ENCODE data around the gene GALNTL6.

The GALNTL6 gene

DNA sequence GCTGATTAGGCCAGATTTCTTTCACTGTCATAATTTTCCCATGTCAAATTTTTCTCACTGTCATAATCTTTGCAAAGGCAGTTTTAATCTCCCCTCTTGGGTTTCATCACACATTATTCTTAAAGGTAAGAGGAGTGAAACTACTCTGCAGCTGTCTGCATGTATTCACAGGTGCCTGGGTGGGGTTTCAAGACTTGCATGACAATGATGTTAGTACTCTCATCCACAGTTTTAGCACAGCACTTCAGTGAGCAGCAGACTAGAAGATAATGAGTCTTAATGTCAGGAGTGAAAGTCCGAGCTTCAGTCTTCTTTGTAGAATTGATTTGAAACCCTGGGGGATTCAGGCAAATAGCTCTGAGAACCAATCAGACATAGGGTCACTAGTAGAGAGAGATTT is 1172.9 kb downstream of the GALNTL6 start:
- no peak overlapping the region for H3K27ac Mint-ChIP-seq
- peaks cover 3% of the 10 kb centered on the region for H3K9me3 Mint-ChIP-seq
- no peaks in the 10 kb centered on the region for H3K36me3 Mint-ChIP-seq (ENCODE audit: low read depth)
- no peak for DNase-seq
- H3K27me3 Mint-ChIP-seq: peaks cover 3% of the 10 kb centered on the region
- H3K4me3 Mint-ChIP-seq: no peak overlapping the region
- ATAC-seq: no peak
- H3K4me1 Mint-ChIP-seq: no peaks in the 10 kb centered on the region

DNA sequence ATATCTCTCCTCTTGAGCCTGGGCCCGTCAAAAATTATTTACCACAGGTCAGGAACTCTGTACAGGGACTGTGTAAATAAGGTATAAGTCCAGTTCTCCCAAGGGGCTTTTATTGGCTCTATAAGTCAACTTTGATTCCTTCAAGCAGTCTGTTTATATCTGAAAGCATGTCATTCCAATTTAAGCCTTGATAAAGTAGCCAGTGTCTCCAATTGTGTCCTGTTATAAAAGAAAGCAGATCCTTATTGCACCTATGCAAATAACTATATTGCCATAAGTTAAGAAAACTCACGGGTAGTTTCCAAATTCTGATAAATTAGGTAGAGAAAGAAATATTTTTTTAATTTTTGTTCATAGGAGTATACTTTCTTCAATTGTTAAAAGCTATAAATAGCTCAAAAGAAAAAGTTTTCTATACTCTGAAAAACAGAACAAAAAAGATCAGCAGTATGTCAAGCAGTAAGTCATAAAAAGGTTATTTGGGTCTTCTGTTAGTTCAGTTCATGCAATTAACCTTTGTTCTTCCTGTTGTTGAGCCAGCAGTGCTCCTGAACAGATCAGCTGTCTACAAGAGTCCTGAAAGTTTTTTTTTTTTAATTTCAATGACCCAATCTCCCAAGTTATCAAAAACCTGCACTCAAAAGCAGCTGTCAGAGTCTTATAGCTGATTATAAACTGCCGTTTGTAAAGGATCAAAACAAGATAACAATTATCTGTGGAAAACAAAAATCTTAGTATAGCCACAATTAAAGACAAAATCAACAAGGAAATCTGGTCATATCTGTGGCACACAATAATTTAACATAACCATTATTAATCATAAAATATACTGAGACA is 1177.0 kb downstream of the GALNTL6 start:
- ATAC-seq: no peak
- no peak overlapping the region for H3K27ac Mint-ChIP-seq
- H3K36me3 Mint-ChIP-seq (ENCODE audit: low read depth): no peaks in the 10 kb centered on the region
- H3K4me1 Mint-ChIP-seq: no peaks in the 10 kb centered on the region
- DNase-seq: no peak
- H3K27me3 Mint-ChIP-seq: peaks cover 2% of the 10 kb centered on the region
- H3K9me3 Mint-ChIP-seq: peaks cover 3% of the 10 kb centered on the region
- H3K4me3 Mint-ChIP-seq: no peak overlapping the region

DNA sequence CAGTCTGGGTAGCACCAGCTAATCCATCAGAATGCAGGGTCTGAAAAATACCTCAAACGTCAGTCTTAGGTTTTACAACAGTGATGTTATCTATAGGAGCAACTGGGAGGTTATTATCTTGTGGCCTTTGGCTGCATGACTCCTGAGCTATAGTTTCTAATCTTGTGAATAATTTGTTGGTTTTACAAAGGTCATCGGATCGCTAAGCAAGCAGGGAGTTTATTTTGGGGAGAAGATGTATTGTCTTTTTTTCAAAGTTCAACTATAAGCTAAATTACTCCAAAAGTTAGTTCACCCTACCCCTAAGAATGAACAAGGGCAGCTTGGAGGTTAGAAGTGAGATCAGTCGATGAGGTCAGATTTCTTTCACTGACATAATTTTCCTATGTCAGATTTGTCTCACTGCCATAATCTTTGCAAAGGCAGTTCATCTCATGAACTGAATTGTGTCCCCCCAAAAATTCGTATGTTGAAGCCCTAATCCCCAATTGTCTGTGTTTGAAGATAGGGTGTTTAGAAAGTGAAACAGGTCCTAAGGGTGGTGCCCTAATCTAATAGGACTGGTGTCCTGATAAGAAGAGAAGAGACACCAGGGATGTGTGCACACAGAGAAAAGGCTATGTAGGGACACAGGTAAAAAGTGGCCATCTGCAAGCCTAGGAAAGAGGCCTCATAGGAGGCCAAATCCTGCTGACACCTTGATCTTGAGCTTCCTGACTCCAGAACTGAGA is 1179.6 kb downstream of the GALNTL6 start:
- ATAC-seq (no peak), DNase-seq (no peak)
- Mint-ChIP-seq H3K27me3 (peaks cover 4% of the 10 kb centered on the region), H3K4me3 (no peak overlapping the region), H3K36me3 (ENCODE audit: low read depth) (no peaks in the 10 kb centered on the region), H3K27ac (no peak overlapping the region), H3K4me1 (peaks cover 6% of the 10 kb centered on the region), H3K9me3 (peaks cover 3% of the 10 kb centered on the region)

DNA sequence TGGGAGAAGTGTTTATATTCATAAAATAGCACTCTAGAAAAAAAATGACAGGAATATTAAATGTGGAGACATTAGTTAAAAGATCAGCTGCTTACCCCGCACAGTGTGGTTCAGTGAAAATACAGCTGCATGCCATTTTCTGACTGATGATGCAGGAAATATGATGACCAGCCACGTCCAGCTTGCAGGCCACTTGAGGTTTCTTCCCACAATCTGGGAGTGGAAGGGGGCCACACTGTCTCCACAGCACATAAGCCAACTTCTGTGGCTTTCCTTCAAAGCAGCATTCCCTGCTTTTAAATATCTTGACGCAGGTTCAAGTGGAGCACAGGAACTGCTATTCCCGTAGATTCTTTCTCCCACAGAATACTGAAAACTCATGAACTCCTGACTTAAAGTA is 1182.0 kb downstream of the GALNTL6 start:
- Mint-ChIP-seq H3K36me3 (ENCODE audit: low read depth) (no peaks in the 10 kb centered on the region), H3K9me3 (no peaks in the 10 kb centered on the region), H3K4me1 (peaks cover 6% of the 10 kb centered on the region), H3K4me3 (no peak overlapping the region), H3K27me3 (peaks cover 8% of the 10 kb centered on the region), H3K27ac (no peak overlapping the region)
- ATAC-seq (no peak), DNase-seq (no peak)

DNA sequence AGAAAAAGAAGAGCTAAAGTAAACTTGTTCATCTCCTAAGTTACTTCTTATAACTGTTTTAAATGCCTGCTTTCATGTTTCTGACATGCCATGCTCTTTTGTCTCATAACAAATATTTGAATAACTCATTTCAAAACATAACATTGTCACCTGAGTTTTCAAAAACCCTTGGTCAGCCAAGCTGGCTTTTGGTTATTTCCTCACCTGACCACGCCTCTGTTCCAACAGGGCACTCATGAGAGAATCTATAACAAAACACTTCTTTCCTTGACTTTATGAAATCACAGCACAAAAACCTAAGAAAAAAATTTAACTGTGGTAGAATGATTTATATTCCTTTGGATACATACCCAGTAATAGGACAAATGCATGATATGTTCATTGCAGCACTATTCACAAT is 1182.5 kb downstream of the GALNTL6 start:
- peaks cover 8% of the 10 kb centered on the region for H3K27me3 Mint-ChIP-seq
- H3K4me3 Mint-ChIP-seq: no peak overlapping the region
- no peaks in the 10 kb centered on the region for H3K36me3 Mint-ChIP-seq (ENCODE audit: low read depth)
- ATAC-seq (no peak), DNase-seq (no peak)
- no peak overlapping the region for H3K27ac Mint-ChIP-seq
- peaks cover 6% of the 10 kb centered on the region for H3K4me1 Mint-ChIP-seq
- no peaks in the 10 kb centered on the region for H3K9me3 Mint-ChIP-seq

DNA sequence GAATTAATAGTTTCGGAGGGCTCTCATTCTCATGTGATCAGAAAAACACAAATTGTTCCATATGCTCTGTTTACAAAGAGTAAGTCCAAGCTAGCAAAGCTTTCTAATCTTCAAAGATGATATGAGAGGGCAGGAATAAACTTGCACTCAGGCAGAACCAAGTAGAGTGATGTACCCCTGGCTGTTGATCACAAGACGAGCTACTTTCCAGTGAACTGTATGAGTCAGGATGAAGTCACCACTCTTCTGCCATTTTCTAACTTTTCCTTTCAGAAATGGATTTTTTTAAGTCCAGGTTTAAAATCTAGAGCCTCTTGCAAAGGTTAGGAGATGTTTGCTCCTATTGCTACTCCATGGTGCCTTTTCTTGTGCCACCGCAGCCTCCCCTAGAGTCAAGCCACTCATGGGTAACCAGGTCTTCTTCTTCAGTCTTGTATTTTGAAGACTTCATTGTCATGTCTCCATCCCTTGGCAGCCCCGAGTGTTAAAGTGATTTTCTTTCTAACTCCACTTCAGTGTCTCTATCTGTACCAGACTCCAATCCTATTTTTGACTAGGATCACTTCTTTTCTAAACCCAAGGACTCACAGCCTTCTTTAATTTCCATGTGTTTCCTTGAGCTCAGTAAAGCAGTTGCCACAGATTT is 1183.5 kb downstream of the GALNTL6 start:
- Mint-ChIP-seq H3K9me3 (no peaks in the 10 kb centered on the region), H3K36me3 (ENCODE audit: low read depth) (no peaks in the 10 kb centered on the region), H3K27ac (no peak overlapping the region), H3K4me3 (no peak overlapping the region), H3K4me1 (peaks cover 6% of the 10 kb centered on the region), H3K27me3 (peaks cover 8% of the 10 kb centered on the region)
- no peak for DNase-seq
- peak; percentile 90 for ATAC-seq

DNA sequence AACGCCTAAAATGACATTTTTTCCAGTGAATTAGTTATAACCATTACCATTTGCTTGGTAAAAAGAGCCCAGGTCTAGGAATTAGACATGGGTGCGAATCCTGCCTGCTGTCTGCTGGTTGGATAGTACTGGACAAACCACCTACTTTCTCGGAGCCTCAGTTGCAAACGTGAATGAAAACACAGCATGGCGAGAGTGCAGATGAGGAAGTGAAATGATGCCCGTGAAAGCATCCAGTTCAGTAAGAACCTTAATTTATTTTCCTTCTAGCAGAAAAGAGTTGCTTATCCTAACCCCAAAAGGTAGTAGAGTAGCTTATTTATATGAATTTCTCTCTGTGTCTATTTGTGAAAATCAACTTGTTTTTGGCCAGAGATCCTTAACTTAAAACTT is 1184.0 kb downstream of the GALNTL6 start:
- no peak for ATAC-seq
- Mint-ChIP-seq H3K4me1 (peaks cover 6% of the 10 kb centered on the region), H3K36me3 (ENCODE audit: low read depth) (no peaks in the 10 kb centered on the region), H3K4me3 (no peak overlapping the region), H3K27ac (no peak overlapping the region), H3K27me3 (peaks cover 8% of the 10 kb centered on the region), H3K9me3 (no peaks in the 10 kb centered on the region)
- no peak for DNase-seq

DNA sequence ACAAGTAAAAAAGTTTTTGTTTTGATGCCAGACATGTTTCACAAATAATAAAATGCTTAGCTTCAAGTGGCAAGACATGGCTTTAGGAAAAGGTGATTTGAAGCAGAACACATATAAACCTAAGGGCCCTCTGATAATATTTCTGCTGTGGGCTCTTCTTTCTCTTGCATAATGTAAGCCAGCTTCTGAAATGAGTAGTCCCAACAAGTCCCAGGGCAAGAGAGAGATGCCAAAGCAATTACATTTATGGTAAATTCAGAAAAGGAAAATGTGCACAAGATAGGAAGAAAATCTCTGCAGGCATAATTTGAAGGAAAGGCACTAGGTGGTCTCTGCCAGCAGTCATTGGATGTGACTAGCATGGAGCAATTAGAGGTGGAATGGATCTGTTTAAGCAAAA is 1184.7 kb downstream of the GALNTL6 start:
- Mint-ChIP-seq H3K27ac (no peak overlapping the region), H3K36me3 (ENCODE audit: low read depth) (no peaks in the 10 kb centered on the region), H3K4me3 (no peak overlapping the region), H3K4me1 (peaks cover 6% of the 10 kb centered on the region), H3K9me3 (no peaks in the 10 kb centered on the region), H3K27me3 (peaks cover 6% of the 10 kb centered on the region)
- no peak for ATAC-seq
- DNase-seq: no peak

DNA sequence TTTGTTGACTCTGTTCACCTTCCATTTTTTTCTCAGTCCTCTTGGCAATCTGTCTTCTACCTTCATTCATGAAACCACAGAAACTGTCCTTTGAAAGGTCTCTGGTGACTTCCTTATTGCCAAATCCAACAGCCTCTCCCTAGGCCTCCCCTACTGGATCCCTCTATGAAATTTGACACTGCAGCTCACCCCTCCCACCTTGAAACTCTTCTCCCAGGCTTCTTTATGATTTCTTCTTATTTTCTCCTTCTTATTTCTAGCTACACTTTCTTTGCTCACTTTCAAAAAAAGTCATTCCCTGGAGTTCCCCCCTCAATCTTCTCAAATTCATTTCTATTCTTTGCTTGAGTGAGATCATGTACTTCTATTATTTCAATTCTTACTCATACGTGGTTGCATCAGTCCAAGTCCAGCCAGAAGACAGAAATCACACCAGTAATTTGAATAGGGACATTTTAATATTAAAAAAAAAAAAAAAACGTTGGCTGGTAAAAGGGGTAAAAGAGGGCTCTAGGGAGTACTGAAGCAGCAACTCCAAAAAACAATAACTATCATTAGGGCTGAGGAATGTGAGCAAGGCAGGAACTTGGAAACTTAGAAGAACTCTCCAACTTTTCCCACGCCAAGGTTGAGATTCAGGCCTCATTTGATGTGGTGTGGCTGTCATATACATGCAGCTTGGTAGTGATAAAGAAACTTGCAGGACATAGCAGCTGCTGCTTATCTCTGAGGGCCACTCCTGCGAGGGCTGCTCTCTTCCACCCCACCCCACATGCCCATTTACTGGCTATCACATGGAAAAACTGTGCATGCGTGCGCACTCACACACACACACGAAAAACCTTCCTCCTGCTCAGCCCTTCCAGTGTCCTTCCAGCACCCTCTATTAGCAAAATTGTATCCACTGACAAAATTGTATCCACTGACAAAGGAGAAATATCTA is 1185.6 kb downstream of the GALNTL6 start:
- no peak for ATAC-seq
- H3K27ac Mint-ChIP-seq: no peak overlapping the region
- no peak overlapping the region for H3K4me3 Mint-ChIP-seq
- no peaks in the 10 kb centered on the region for H3K9me3 Mint-ChIP-seq
- H3K4me1 Mint-ChIP-seq: peaks cover 6% of the 10 kb centered on the region
- peaks cover 6% of the 10 kb centered on the region for H3K27me3 Mint-ChIP-seq
- no peaks in the 10 kb centered on the region for H3K36me3 Mint-ChIP-seq (ENCODE audit: low read depth)
- no peak for DNase-seq

DNA sequence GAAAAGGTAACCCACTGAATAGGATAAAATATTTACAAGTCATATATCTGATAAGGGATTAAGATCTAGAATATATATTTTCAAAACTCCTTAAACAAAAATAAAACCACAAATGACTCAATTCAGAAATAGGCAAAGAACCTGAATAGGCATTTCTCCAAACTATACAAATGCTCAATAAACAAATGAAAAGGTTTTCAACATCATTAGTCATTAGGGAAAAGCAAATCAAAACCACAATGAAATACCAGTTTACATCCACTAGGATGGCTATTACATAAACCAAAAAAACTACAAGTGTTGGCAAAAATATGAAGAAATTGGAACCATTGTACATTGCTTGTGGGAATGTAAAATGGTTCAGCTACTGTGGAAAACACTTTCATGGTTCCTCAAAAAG is 1188.4 kb downstream of the GALNTL6 start:
- Mint-ChIP-seq H3K27ac (no peak overlapping the region), H3K4me1 (peaks cover 4% of the 10 kb centered on the region), H3K27me3 (peaks cover 6% of the 10 kb centered on the region), H3K36me3 (ENCODE audit: low read depth) (no peaks in the 10 kb centered on the region), H3K9me3 (no peaks in the 10 kb centered on the region), H3K4me3 (no peak overlapping the region)
- no peak for DNase-seq
- ATAC-seq: no peak

DNA sequence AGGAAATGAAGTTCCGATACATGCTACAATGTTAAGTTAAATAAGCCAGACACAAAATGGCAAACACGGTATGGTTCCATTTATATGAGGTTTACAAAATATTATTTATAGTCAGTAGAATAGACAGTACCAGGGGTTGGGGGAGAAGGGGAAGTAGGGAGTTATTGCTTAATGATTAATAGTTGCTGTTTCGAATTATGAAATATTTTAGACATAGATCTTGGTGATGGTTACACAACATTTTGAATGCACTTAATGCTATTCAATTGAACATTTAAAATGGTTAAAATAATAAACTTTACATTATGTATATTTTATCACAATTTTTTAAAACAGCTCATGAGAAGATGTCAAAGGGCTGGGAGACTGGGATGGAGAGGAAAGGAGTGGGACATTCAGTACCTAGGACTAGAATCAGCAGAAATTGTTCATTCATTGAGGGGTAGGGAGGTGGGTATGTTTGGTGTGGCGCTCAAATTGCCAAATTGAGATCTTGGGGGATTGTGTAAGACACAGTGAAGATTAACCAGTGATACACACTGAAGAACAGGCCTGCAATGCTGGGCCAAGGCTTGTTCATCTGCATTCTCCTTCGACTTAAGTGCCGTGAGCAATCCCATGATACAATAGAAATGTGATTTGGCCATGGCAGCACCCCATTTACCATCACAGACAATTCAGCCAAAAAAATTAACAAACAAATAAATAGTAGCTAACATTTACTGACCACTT is 1189.8 kb downstream of the GALNTL6 start:
- peaks cover 2% of the 10 kb centered on the region for H3K27me3 Mint-ChIP-seq
- no peak for ATAC-seq
- H3K9me3 Mint-ChIP-seq: no peaks in the 10 kb centered on the region
- no peaks in the 10 kb centered on the region for H3K36me3 Mint-ChIP-seq (ENCODE audit: low read depth)
- no peak for DNase-seq
- H3K27ac Mint-ChIP-seq: no peak overlapping the region
- H3K4me3 Mint-ChIP-seq: no peak overlapping the region
- H3K4me1 Mint-ChIP-seq: no peaks in the 10 kb centered on the region

DNA sequence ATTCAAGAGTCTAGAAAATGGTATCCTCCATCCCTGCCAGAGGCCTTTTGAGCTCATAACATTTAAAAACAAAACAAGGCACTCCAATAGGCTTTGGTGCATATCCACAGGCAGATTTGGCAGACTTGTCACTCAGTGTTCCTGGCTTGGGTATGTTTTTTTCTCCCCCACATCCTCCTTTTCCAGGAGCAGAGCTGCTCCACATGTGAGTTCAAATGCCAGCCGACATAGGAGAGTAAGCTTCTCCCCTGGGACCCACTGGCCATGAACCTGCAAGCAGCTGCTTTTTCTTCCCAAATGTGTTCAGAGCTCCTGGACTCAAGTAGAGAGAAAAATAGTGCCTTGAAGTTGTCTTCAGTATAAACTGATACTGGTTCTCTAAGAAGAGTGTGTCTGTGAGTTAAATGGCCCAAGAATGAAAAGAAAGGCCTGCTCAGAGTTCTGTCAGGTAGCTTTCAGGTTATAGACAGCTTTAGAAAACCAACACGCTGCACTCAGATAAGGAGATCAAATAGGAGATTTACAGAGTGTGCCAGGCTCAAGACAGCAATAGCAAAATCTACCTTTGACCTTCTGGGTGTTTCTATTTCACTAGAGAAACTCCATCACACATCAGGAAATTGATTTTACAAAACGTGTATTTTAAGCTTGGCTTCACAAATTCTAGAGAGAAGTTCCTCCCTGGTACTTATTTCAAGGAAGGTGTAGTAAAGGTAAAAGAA is 1192.9 kb downstream of the GALNTL6 start:
- Mint-ChIP-seq H3K27ac (no peak overlapping the region), H3K9me3 (no peaks in the 10 kb centered on the region), H3K27me3 (no peaks in the 10 kb centered on the region), H3K4me3 (no peak overlapping the region), H3K36me3 (ENCODE audit: low read depth) (no peaks in the 10 kb centered on the region), H3K4me1 (no peaks in the 10 kb centered on the region)
- no peak for DNase-seq
- no peak for ATAC-seq

DNA sequence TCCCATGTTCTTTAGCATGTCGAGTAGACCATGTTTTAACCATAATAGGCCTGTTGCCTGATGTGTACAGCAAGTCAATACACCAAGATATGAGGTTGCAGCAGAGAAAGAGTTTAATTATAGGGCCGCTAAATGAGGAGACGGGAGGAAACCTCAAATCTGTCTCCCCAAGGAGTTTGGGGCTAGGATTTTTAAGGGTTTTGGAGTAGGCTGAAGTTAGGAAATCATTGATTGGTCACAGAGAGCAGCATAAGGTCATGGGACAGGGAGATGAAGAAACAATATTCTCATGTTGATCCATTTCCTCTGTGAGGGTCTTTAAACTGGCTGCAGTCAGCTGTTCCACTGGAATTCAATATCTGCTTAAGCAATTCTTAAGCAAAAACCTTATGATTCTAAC is 1195.2 kb downstream of the GALNTL6 start:
- H3K4me3 Mint-ChIP-seq: no peak overlapping the region

More for the DNA sequence above, 1195.2 kb downstream of the GALNTL6 start:
- Mint-ChIP-seq H3K4me1 (no peaks in the 10 kb centered on the region), H3K27me3 (no peaks in the 10 kb centered on the region), H3K36me3 (ENCODE audit: low read depth) (no peaks in the 10 kb centered on the region), H3K9me3 (no peaks in the 10 kb centered on the region), H3K27ac (no peak overlapping the region)
- ATAC-seq (no peak), DNase-seq (no peak)
